Measurements from ENCODE around the gene YIF1B. TPM values are rescaled to one million over a fixed set of nuclear protein-coding genes. Genes with fewer than 3 reads are reported as not detected.
"Not testable (repeated sequence)": the region's sequence is repeated elsewhere in the genome, so short reads cannot be mapped to it uniquely, and the experiment has no call there.

YIF1B gene
- total and polyA plus RNA-seq, 2 experiments from 2014 or later: 82.8 to 106 TPM

- TF ChIP-seq ZNF462 (CRISPR knock-in tag; IDR thresholded peaks at IDR 0.05): no peak
- no peak for TF ChIP-seq STAT1 (IDR thresholded peaks at IDR 0.05; ENCODE audit: unreplicated experiment)
- TF ChIP-seq EZH2phosphoT487 (IDR thresholded peaks at IDR 0.05; ENCODE audit: unreplicated experiment): no peak
- no peak for TF ChIP-seq ETS1 (IDR thresholded peaks at IDR 0.05)
These were observed 53.0 kb downstream of the YIF1B start (continued) for GRCh38 chr19:38262585-38263268.

- H3K4me1 Mint-ChIP-seq: peaks cover 30% of the 10 kb centered on the region
- H3K4me3 Mint-ChIP-seq: not testable (repeated sequence)
- peak; percentile 73 for DNase-seq (ENCODE audit: low spot score)
These were observed 53.8 kb downstream of the YIF1B start for GRCh38 chr19:38261942-38262341.

More at GRCh38 chr19:38261942-38262341, 53.8 kb downstream of the YIF1B start:
- H3K27ac Mint-ChIP-seq; H3K36me3 Mint-ChIP-seq (ENCODE audit: low read depth); H3K36me3 ChIP-seq (ENCODE audit: insufficient read depth); H2AFZ ChIP-seq; H3K9me3 Mint-ChIP-seq; ATAC-seq; H3K9me2 ChIP-seq (ENCODE audit: insufficient read depth); H3K27me3 ChIP-seq (ENCODE audit: insufficient read depth); H3K4me3 ChIP-seq; H3K4me2 ChIP-seq: not testable (repeated sequence)
- H3K27me3 Mint-ChIP-seq (ENCODE audit: insufficient read depth, low read depth, poor library complexity): peaks cover 17% of the 10 kb centered on the region
- H4K20me1 ChIP-seq (replicated peaks; ENCODE audit: insufficient read depth): peaks cover 18% of the 10 kb centered on the region
- peaks cover 36% of the 10 kb centered on the region for H3K4me1 ChIP-seq (ENCODE audit: insufficient read depth)
- H3K79me2 ChIP-seq (replicated peaks; ENCODE audit: insufficient read depth): peaks cover 21% of the 10 kb centered on the region
- peaks cover 21% of the 10 kb centered on the region for H3F3A ChIP-seq (replicated peaks; ENCODE audit: low read depth)
- peak overlapping the region; percentile 100; the same call in 1 of the 2 replicates for H3K27ac ChIP-seq (ENCODE audit: low read depth)
